Uterus (tissue), 2 donors: ENCODE results near the gene TNS1.

Source experiments
- POLR2A ChIP-seq, 2 donors: fragments of 450-650 bp; IDR thresholded peaks; one replicate each; pipeline ENCODE4 v1.6.1; 2016; ENCODE audit warnings: antibody characterized with exemption in 2 of 2, mild to moderate bottlenecking in 1 of 2, moderate library complexity in 1 of 2
- TF ChIP-seq, protein P1 (sequence below), 4 experiments: fragments of 200-600 bp in 2 of 4; fragments of 450-650 bp in 2 of 4; sonication (generic) in 2 of 4; IDR thresholded peaks; one replicate each; pipeline ENCODE4 v1.5.1; 2016 to 2019; ENCODE audit warnings: antibody characterized with exemption in 4 of 4, mild to moderate bottlenecking in 2 of 4, moderate library complexity in 1 of 4

DNA sequence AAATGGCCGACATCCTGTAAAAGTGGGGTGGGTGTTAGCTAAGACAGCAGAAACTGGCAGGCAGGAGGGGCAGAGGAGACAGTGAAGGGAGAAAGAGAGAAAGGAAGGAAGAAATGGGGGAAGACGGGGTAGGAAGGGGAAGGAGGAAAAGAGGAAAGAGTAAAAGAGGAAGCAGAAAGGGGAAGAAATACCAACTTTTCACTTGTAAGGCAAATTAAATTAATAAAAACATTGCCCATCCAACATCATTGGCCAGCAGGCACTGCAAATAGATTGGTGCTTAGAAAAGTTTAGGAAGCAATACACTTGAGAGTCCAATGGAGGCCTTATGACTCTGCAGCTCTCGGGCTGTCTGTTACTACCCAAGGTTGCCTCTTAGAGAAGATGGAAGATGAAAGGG is 116.7 kb downstream of the TNS1 start:
- TF ChIP-seq, protein P1, sequence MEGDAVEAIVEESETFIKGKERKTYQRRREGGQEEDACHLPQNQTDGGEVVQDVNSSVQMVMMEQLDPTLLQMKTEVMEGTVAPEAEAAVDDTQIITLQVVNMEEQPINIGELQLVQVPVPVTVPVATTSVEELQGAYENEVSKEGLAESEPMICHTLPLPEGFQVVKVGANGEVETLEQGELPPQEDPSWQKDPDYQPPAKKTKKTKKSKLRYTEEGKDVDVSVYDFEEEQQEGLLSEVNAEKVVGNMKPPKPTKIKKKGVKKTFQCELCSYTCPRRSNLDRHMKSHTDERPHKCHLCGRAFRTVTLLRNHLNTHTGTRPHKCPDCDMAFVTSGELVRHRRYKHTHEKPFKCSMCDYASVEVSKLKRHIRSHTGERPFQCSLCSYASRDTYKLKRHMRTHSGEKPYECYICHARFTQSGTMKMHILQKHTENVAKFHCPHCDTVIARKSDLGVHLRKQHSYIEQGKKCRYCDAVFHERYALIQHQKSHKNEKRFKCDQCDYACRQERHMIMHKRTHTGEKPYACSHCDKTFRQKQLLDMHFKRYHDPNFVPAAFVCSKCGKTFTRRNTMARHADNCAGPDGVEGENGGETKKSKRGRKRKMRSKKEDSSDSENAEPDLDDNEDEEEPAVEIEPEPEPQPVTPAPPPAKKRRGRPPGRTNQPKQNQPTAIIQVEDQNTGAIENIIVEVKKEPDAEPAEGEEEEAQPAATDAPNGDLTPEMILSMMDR (IDR thresholded peaks at IDR 0.05): no peak
- no peak for TF ChIP-seq POLR2A (IDR thresholded peaks at IDR 0.05)
